Measurements from ENCODE around the gene VPS52. TPM values are rescaled to one million over a fixed set of nuclear protein-coding genes. Genes with fewer than 3 reads are reported as not detected.

Gene VPS52
- total RNA-seq, 1 donor from 2014 or later = 38.8 TPM

DNA sequence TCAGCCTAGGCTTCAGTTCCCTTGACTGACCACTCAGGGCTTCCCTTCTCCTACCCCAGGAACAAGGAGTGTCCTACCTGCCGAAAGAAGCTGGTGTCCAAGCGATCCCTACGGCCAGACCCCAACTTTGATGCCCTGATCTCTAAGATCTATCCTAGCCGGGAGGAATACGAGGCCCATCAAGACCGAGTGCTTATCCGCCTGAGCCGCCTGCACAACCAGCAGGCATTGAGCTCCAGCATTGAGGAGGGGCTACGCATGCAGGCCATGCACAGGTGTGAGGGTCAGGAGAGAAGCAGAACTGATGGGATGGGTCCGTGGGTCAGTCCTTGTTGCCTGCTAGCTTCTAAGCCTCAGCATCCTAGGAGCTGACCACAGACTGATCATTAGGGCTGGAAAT, 61.8 kb downstream of the VPS52 start:
- ATAC-seq = no peak

- peak; percentile 64 for ATAC-seq
These were observed 63.3 kb downstream of the VPS52 start, which contains the start of gene RING1 for GRCh38 chr6:33208091-33208967. Gene RING1, plus strand, starts transcription at chr6:33208500. Its CDS starts 323 bp downstream, at chr6:33208823.

DNA sequence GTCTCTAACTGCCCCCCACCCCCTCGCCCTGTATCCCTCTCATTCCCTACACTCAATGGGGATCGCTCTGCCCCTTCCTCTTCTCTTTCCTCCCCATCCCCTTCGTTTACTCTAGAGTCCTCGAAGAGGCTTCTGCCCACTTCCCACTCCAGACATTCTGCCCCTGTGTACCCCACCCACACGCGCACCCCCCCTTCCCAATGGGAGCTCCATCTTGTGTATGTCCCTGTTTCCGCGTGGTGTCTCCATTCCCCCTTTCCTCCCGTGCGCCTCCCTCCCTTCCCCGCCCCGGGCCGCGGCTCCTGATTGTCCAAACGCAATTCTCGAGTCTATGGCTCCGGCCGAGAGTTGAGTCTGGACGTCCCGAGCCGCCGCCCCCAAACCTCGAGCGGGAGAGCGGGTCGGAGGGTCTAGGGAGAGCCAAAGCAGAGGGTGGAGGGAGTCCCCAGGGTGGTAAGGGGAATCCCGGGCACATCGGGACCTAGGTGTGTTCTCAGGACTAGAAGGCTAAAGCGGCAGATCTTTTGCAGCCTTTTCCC, 64.1 kb downstream of the VPS52 start:
- no peak for ATAC-seq

GRCh38 chr6:33206864-33207551, 64.7 kb downstream of the VPS52 start:
- ATAC-seq = no peak

DNA sequence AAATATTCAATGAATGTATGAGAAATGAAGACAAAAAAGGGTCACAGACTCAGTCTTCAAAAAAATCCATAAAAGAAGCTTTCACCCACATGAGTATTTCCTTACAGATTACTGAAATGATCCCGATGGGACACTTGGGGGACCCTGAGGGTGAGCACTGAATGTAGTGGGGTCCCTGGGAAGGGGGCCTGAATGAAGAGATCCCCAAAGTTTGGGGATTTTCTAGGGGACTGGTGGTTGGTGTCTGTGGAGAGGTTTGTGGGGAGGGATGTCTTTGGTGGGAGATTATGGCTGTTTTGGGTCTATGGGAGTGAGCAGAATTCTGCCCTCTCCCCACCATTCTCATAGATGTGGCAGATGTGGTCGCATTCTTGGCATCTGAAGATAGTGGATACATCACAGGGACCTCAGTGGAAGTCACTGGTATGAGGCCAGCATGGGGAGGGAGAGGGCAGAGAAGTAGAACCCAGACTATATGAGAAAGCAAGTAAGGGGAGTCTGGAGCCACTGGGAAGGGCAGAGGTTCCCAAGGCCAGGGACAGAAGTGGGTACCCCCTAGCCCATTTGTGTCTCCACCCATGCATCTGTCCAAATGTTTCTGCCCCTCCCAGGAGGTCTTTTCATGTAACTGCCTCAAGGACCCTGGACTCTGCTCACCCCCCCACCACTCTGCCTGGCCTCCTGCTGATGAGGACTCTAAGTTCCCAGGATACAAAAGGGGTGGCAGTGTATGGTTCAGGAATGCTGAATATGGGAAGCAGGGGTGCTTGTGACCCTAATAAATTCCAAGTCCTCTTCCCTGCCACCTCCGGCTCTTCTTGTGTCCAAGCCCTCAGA, 65.4 kb downstream of the VPS52 start:
- ATAC-seq = no peak

- peak; percentile 18 for ATAC-seq
These were observed 66.3 kb downstream of the VPS52 start for GRCh38 chr6:33205191-33206026.

GRCh38 chr6:33204415-33205190, 67.1 kb downstream of the VPS52 start, which contains the start of gene HSD17B8:
Gene HSD17B8, plus strand, starts transcription at chr6:33204655. Its CDS starts 14 bp downstream, at chr6:33204669.
- ATAC-seq = peak; percentile 67

DNA sequence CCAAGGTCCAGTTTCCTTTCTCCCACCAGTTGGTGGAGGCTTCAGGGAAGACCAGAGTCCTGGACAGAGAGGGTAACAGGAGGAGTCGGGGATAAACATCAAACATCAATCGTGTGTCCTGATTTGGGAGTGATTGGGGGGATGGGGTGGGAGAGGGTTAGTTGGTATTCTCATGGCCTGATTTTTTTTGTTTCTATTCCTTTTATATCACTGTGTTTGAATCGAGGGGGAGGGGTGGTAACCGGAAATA, 67.6 kb downstream of the VPS52 start:
- ATAC-seq = no peak

DNA sequence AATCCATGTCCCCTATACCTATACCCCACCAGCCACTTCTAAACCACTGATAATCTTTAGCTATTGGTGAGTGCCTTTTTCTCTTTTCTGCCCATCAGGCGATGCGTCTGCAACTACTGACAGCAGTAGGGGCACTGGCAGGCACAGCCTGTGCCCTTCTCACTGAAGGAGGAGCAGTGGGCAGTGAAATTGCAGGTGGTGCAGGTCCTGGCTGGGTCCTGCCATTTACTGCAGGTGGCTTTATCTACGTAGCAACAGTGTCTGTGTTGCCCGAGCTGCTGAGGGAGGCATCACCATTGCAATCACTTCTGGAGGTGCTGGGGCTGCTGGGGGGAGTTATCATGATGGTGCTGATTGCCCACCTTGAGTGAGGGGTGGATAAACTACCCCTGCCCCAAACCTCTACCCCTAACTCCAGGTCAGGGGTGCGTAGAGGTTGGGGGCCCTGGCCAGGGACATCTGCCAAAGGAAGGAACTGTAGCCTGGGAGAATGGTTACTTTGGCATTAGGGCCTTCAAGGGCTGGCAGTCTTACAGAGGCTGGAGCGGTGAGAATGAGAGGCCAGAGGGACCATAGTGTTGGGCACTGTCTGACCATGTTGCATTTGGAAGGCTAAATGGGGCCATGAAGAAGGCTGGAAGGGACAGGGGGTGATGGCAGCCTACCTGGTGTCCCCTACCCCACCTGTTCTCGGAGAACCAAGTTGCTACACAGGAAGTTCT, 68.1 kb downstream of the VPS52 start:
- ATAC-seq = no peak

DNA sequence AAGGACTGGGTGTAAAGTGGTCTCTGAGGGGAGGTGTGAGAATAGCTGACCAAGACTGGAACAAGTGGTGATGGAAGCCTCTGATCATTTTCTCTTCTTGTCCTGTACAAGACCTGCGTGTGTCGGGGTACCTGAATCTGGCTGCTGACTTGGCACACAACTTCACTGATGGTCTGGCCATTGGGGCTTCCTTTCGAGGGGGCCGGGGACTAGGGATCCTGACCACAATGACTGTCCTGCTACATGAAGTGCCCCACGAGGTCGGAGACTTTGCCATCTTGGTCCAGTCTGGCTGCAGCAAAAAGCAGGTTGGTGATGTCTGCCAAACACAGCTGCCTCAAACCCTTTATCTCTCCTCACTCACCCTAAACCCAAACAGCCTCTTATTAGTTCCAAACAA, 68.9 kb downstream of the VPS52 start:
- ATAC-seq = no peak

DNA sequence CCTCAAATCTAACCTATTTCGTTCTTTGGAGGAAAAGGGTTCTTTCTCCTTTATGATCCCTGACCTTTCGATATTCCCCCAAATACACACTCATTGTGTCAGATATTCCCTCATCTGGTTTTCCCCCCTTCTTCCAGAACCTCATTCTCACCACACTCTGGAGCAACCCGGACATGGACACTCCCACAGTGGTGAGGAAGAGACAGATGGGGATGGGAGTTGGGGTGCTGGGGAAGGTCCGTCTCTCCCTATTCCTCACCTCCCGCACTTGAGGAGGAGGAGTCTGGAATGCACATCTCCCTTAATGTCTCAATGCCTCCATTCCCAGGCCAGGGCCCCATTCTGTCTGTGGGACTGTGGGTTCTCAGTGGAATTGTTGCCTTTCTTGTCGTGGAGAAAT, 69.7 kb downstream of the VPS52 start:
- no peak for ATAC-seq

DNA sequence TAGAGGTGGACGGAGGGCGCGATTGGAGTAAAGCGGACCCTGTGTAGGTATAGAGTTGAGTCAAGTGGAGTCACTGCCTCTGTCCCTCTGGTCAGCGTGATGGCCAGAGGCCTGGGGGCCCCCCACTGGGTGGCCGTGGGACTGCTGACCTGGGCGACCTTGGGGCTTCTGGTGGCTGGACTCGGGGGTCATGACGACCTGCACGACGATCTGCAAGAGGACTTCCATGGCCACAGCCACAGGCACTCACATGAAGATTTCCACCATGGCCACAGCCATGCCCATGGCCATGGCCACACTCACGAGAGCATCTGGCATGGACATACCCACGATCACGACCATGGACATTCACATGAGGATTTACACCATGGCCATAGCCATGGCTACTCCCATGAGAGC, 70.5 kb downstream of the VPS52 start:
- peak; percentile 0 for ATAC-seq

Other genes starting within 250 kb of the VPS52 start
- 12.7 TPM for gene HLA-DPA1, start 198.2 kb downstream of the VPS52 start, total RNA-seq
- 10.5 TPM for gene HLA-DPB1, start 195.9 kb downstream of the VPS52 start, total RNA-seq
- 0.32 TPM for gene COL11A2, start 79.4 kb downstream of the VPS52 start, total RNA-seq
- 19.6 TPM for gene RXRB, start 71.2 kb downstream of the VPS52 start, total RNA-seq
- 31.1 TPM for gene SLC39A7, start 71.0 kb downstream of the VPS52 start, total RNA-seq
- gene HSD17B8, start 67.2 kb downstream of the VPS52 start, total RNA-seq = 27.3 TPM
- 27.0 TPM for gene RING1, start 63.4 kb downstream of the VPS52 start, total RNA-seq
- 3,499 TPM for gene RPS18, start 199 bp upstream of the VPS52 start, total RNA-seq
- 16.9 TPM for gene B3GALT4, start 5.2 kb upstream of the VPS52 start, total RNA-seq
- 31.5 TPM for gene WDR46, start 17.4 kb upstream of the VPS52 start, total RNA-seq
- 39.9 TPM for gene PFDN6, start 17.7 kb upstream of the VPS52 start, total RNA-seq
- 55.8 TPM for gene RGL2, start 27.1 kb upstream of the VPS52 start, total RNA-seq
- 63.5 TPM for gene TAPBP, start 42.2 kb upstream of the VPS52 start, total RNA-seq
- 10.6 TPM for gene ZBTB22, start 45.9 kb upstream of the VPS52 start, total RNA-seq
- gene DAXX, start 51.1 kb upstream of the VPS52 start, total RNA-seq = 28.1 TPM
- gene KIFC1, start 119.9 kb upstream of the VPS52 start, total RNA-seq = 19.0 TPM
- gene PHF1, start 139.1 kb upstream of the VPS52 start, total RNA-seq = 13.4 TPM
- gene CUTA, start 146.2 kb upstream of the VPS52 start, total RNA-seq = 92.4 TPM
- 7.1 TPM for gene SYNGAP1, start 148.2 kb upstream of the VPS52 start, total RNA-seq
- gene ZBTB9, start 182.7 kb upstream of the VPS52 start, total RNA-seq = 5.5 TPM

All from esophagus mucosa (tissue), 1 donor.